NCI-H2227 treated with DMSO at 0.1 percent for 48 hours (cell line): ENCODE results near the gene LRRC18.

Experiments used
- DNase-seq: peaks from one replicate; lab custom pipeline; 2025; lab: John Stamatoyannopoulos, UW

Gene LRRC18

DNA sequence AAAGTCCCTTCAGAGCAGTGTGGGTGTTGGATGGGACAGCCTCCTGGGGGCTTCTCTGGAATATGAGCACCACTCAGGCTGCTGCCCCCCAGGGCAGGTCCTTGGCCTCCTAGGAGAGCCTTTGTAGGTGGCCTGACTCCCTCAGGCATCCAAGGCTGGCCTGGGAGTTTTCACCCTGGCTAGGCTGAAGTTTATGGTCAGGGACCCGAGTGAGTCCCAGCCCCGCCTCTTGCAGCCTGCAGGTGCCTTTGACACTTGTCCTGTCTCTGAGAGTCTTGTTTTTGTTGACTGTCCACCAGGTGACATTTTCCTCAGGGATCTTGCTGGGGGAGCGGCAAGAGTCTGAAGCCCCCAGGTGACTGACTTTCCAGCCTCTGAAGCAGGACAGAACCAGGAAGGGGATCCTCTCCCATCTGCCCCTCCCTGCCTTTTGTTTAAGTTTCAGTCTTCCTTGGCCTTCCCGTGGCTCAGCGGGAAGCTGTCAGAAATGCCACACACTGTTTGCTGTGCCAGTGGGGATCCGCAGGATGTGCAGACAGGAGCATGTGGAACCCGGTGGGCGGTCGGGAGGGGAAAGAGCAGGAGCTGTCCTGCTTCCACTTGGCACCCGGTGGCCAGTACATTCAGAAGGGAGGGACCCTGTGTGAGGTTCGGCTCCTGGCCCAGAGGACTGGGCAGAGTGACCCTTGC, 59.5 kb downstream of the LRRC18 start:
- no peak for DNase-seq

GRCh38 chr10:48879451-48879850, 60.2 kb downstream of the LRRC18 start:
- DNase-seq = no peak

GRCh38 chr10:48878091-48878490, 61.5 kb downstream of the LRRC18 start:
- no peak for DNase-seq

DNA sequence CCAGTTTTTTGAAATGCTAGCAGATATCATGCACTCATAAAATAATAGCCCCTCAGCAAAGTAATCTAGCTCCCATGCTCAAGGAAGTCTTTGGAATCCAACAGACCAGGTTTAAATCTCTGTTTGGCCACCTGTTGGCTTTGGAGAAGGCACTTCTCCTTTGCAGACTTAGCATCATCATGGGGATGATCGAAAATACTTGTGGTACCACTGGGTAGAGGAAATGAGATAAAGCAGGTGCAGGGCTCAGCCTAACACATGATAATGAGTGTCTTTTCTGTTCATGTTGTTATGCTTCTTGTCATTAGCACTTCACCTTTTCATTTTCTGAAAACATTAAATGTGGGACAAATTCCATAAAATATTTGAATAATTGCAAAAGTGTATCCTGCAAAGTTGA, 67.4 kb downstream of the LRRC18 start:
- no peak for DNase-seq
